SK-N-SH (cell line): ENCODE data around the gene CAMSAP1.

Source experiments
- EP300 ChIP-seq, 2 experiments: IDR thresholded peaks; 2 replicates each; pipeline versions ENCODE4 v1.4.0 to v1.6.1; 2012; ENCODE audit warnings: borderline replicate concordance in 1 of 2, low read depth in 1 of 2, low read length in 1 of 2
- EZH2phosphoT487 ChIP-seq: fragments of 200-600 bp; sonication (generic); IDR thresholded peaks from 2 replicates; pipeline ENCODE4 v1.6.1; 2017; ENCODE audit warnings: low read depth, mixed run types, mild to moderate bottlenecking, antibody characterized with exemption, moderate library complexity, borderline replicate concordance
- FOXJ3 ChIP-seq: sonication (generic); formaldehyde crosslinking; IDR thresholded peaks from 2 replicates; pipeline ENCODE4 v1.5.1; 2020; ENCODE audit warnings: mild to moderate bottlenecking, missing genetic modification reagents
- GABPA ChIP-seq: IDR thresholded peaks from 2 replicates; pipeline ENCODE4 v1.4.0; 2012; ENCODE audit warnings: low read depth, mild to moderate bottlenecking
- SMC3 ChIP-seq: IDR thresholded peaks from 2 replicates; pipeline ENCODE4 v1.6.1; 2012; ENCODE audit warnings: low read depth, low read length, improper control_type of control experiment
- TF ChIP-seq, protein P1 (sequence below): fragments of 200-600 bp; sonication (generic); IDR thresholded peaks from 2 replicates; pipeline ENCODE4 v1.6.1; 2017; ENCODE audit warnings: antibody characterized with exemption, mild to moderate bottlenecking, moderate library complexity
- TF ChIP-seq, protein P2 (sequence below): fragments of 150-350 bp; IDR thresholded peaks from 2 replicates; pipeline ENCODE4 v1.6.1; 2017; ENCODE audit warnings: antibody characterized with exemption, low read length, low read depth, borderline replicate concordance
- TF ChIP-seq, protein P3 (sequence below): IDR thresholded peaks from 2 replicates; pipeline ENCODE4 v1.6.1; 2012; ENCODE audit warnings: mild to moderate bottlenecking, low read depth, low read length, moderate library complexity
- TF ChIP-seq, protein P4 (sequence below): IDR thresholded peaks from 2 replicates; pipeline ENCODE4 v1.4.0; 2012; ENCODE audit warnings: low read depth, borderline replicate concordance

DNA sequence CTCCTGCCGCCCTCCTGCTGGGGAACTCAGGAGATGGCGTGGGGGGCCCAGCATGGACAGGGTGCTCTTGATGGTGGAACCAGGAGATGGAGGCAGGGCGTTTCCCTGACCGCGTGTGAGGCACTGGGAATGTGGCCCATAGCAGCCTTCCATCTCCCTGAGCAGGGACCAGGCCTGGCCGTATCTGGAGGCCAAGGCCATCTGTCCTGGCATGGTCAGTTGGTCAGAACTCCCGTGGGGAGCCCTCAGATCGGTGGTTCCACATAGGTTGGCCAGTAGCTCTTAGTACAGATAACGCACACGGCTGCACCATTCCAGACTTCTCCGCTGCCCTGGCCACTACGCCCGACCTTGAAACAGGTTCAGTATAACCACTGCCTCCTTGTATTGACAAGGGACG is 127.8 kb downstream of the CAMSAP1 start:
- TF ChIP-seq, protein P1, sequence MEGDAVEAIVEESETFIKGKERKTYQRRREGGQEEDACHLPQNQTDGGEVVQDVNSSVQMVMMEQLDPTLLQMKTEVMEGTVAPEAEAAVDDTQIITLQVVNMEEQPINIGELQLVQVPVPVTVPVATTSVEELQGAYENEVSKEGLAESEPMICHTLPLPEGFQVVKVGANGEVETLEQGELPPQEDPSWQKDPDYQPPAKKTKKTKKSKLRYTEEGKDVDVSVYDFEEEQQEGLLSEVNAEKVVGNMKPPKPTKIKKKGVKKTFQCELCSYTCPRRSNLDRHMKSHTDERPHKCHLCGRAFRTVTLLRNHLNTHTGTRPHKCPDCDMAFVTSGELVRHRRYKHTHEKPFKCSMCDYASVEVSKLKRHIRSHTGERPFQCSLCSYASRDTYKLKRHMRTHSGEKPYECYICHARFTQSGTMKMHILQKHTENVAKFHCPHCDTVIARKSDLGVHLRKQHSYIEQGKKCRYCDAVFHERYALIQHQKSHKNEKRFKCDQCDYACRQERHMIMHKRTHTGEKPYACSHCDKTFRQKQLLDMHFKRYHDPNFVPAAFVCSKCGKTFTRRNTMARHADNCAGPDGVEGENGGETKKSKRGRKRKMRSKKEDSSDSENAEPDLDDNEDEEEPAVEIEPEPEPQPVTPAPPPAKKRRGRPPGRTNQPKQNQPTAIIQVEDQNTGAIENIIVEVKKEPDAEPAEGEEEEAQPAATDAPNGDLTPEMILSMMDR, result no peak
- no peak for TF ChIP-seq GABPA
- no peak for TF ChIP-seq FOXJ3
- TF ChIP-seq EP300 (IDR thresholded peaks at IDR 0.05; ENCODE audit: borderline replicate concordance in 1 of 2, low read depth in 1 of 2, low read length in 1 of 2), result no peak
- no peak for TF ChIP-seq SMC3
- TF ChIP-seq, protein P2, sequence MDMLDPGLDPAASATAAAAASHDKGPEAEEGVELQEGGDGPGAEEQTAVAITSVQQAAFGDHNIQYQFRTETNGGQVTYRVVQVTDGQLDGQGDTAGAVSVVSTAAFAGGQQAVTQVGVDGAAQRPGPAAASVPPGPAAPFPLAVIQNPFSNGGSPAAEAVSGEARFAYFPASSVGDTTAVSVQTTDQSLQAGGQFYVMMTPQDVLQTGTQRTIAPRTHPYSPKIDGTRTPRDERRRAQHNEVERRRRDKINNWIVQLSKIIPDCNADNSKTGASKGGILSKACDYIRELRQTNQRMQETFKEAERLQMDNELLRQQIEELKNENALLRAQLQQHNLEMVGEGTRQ, result no peak
- TF ChIP-seq, protein P3, sequence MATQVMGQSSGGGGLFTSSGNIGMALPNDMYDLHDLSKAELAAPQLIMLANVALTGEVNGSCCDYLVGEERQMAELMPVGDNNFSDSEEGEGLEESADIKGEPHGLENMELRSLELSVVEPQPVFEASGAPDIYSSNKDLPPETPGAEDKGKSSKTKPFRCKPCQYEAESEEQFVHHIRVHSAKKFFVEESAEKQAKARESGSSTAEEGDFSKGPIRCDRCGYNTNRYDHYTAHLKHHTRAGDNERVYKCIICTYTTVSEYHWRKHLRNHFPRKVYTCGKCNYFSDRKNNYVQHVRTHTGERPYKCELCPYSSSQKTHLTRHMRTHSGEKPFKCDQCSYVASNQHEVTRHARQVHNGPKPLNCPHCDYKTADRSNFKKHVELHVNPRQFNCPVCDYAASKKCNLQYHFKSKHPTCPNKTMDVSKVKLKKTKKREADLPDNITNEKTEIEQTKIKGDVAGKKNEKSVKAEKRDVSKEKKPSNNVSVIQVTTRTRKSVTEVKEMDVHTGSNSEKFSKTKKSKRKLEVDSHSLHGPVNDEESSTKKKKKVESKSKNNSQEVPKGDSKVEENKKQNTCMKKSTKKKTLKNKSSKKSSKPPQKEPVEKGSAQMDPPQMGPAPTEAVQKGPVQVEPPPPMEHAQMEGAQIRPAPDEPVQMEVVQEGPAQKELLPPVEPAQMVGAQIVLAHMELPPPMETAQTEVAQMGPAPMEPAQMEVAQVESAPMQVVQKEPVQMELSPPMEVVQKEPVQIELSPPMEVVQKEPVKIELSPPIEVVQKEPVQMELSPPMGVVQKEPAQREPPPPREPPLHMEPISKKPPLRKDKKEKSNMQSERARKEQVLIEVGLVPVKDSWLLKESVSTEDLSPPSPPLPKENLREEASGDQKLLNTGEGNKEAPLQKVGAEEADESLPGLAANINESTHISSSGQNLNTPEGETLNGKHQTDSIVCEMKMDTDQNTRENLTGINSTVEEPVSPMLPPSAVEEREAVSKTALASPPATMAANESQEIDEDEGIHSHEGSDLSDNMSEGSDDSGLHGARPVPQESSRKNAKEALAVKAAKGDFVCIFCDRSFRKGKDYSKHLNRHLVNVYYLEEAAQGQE, result no peak
- no peak for TF ChIP-seq EZH2phosphoT487
- TF ChIP-seq, protein P4, sequence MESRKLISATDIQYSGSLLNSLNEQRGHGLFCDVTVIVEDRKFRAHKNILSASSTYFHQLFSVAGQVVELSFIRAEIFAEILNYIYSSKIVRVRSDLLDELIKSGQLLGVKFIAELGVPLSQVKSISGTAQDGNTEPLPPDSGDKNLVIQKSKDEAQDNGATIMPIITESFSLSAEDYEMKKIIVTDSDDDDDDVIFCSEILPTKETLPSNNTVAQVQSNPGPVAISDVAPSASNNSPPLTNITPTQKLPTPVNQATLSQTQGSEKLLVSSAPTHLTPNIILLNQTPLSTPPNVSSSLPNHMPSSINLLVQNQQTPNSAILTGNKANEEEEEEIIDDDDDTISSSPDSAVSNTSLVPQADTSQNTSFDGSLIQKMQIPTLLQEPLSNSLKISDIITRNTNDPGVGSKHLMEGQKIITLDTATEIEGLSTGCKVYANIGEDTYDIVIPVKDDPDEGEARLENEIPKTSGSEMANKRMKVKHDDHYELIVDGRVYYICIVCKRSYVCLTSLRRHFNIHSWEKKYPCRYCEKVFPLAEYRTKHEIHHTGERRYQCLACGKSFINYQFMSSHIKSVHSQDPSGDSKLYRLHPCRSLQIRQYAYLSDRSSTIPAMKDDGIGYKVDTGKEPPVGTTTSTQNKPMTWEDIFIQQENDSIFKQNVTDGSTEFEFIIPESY, result no peak
